GM21526 (cell line): ENCODE data around the gene RAB3IL1.
"Not testable (repeated sequence)": the region's sequence is repeated elsewhere in the genome, so short reads cannot be mapped to it uniquely, and the experiment has no call there.

ENCODE experiments used
- ATAC-seq: cut with Tn5 transposase; IDR thresholded peaks from one replicate; pipeline ENCODE4 v1.9.1; 2021; ENCODE audit warnings: moderate library complexity; ENCODE audit not compliant: unreplicated experiment, low FRiP score

Gene RAB3IL1

GRCh38 chr11:61954106-61954850, 36.9 kb upstream of the RAB3IL1 start:
- ATAC-seq = no peak

- not testable (repeated sequence) for ATAC-seq
These were observed 36.3 kb upstream of the RAB3IL1 start for GRCh38 chr11:61953632-61954031.

GRCh38 chr11:61952882-61953281, 35.5 kb upstream of the RAB3IL1 start:
- ATAC-seq = no peak

GRCh38 chr11:61951484-61952135, 34.2 kb upstream of the RAB3IL1 start:
- ATAC-seq = no peak

GRCh38 chr11:61950035-61950547, 32.7 kb upstream of the RAB3IL1 start, which contains the start of gene BEST1:
Gene BEST1 (plus strand): TSS chr11:61950351. CDS start chr11:61951807, 1,456 bp downstream.
- ATAC-seq = no peak

GRCh38 chr11:61949169-61950034, 32.0 kb upstream of the RAB3IL1 start:
- no peak for ATAC-seq

GRCh38 chr11:61948505-61948904, 31.1 kb upstream of the RAB3IL1 start:
- ATAC-seq = no peak

GRCh38 chr11:61947486-61948210, 30.3 kb upstream of the RAB3IL1 start:
- no peak for ATAC-seq

- ATAC-seq = no peak
These were observed 29.5 kb upstream of the RAB3IL1 start for GRCh38 chr11:61946894-61947293.

- no peak for ATAC-seq
These were observed 27.8 kb upstream of the RAB3IL1 start for GRCh38 chr11:61945191-61945590.

GRCh38 chr11:61940466-61940865, 23.1 kb upstream of the RAB3IL1 start:
- ATAC-seq = no peak

GRCh38 chr11:61935861-61936260, 18.5 kb upstream of the RAB3IL1 start:
- no peak for ATAC-seq

- no peak for ATAC-seq
These were observed 13.6 kb upstream of the RAB3IL1 start for GRCh38 chr11:61930933-61931332.

- no peak for ATAC-seq
These were observed 11.2 kb upstream of the RAB3IL1 start for GRCh38 chr11:61928606-61929005.

- ATAC-seq = no peak
These were observed 10.1 kb upstream of the RAB3IL1 start for GRCh38 chr11:61927501-61927900.

GRCh38 chr11:61926235-61926634, 8.9 kb upstream of the RAB3IL1 start:
- ATAC-seq = no peak

GRCh38 chr11:61925736-61926135, 8.4 kb upstream of the RAB3IL1 start:
- ATAC-seq = no peak

GRCh38 chr11:61924064-61924455, 6.7 kb upstream of the RAB3IL1 start:
- ATAC-seq = no peak

GRCh38 chr11:61923166-61924063, 6.0 kb upstream of the RAB3IL1 start:
- no peak for ATAC-seq
